DND-41 (cell line): Measurements from ENCODE around the gene SH3BP1.
A peak's percentile ranks its signal among the peaks of the same experiment; 100 is the strongest.
"Not testable (repeated sequence)": the region's sequence is repeated elsewhere in the genome, so short reads cannot be mapped to it uniquely, and the experiment has no call there.

ENCODE experiments used
- ATAC-seq: fragments of 200-7000 bp; cut with Tn5 transposase; 3 replicates; pipeline ENCODE4 v1.9.1; 2021; ENCODE audit warnings: low read depth; ENCODE audit not compliant: insufficient read depth
- DNase-seq: peaks from one replicate; pipeline ENCODE4 v3.0.0-alpha.2; 2020
- H2AFZ ChIP-seq: 2 replicates; pipeline ENCODE4 v1.6.0; 2012; ENCODE audit warnings: low read depth, low read length
- H3K27ac ChIP-seq: 2 replicates; pipeline ENCODE4 v1.5.1; 2012; ENCODE audit warnings: low read length, inconsistent platforms
- H3K27me3 ChIP-seq: fragments of 200-600 bp; sonication (generic); 2 replicates; pipeline ENCODE4 v1.6.0; 2012; ENCODE audit warnings: low read length, mild to moderate bottlenecking, inconsistent platforms; ENCODE audit not compliant: insufficient read depth, poor library complexity
- H3K36me3 ChIP-seq: 2 replicates; pipeline ENCODE4 v1.5.1; 2012; ENCODE audit warnings: low read length, inconsistent platforms; ENCODE audit not compliant: insufficient read depth
- H3K4me1 ChIP-seq: 2 replicates; pipeline ENCODE4 v1.5.1; 2012; ENCODE audit warnings: mild to moderate bottlenecking, low read length; ENCODE audit not compliant: insufficient read depth
- H3K4me2 ChIP-seq: 2 replicates; pipeline ENCODE4 v1.6.0; 2012; ENCODE audit warnings: mild to moderate bottlenecking, moderate library complexity, low read length, inconsistent platforms; ENCODE audit not compliant: insufficient read depth
- H3K4me3 ChIP-seq, 2 experiments: fragments of 200-600 bp in 1 of 2; shearing (Covaris generic) in 1 of 2; 2 replicates each; pipeline ENCODE4 v1.5.1; 2012 to 2016; ENCODE audit warnings: inconsistent platforms in 2 of 2, low read length in 2 of 2, mild to moderate bottlenecking in 2 of 2, low read depth in 1 of 2, moderate library complexity in 1 of 2
- H3K79me2 ChIP-seq: 2 replicates; pipeline ENCODE4 v1.6.0; 2012; ENCODE audit warnings: low read length, inconsistent platforms; ENCODE audit not compliant: insufficient read depth
- H3K9ac ChIP-seq: 2 replicates; pipeline ENCODE4 v1.6.0; 2012; ENCODE audit warnings: low read depth, mild to moderate bottlenecking, inconsistent platforms, low read length, moderate library complexity
- H3K9me3 ChIP-seq: 2 replicates; pipeline ENCODE4 v1.5.1; 2012; ENCODE audit warnings: low read length, moderate library complexity, mild to moderate bottlenecking, inconsistent platforms; ENCODE audit not compliant: insufficient read depth, severe bottlenecking
- H4K20me1 ChIP-seq: 2 replicates; pipeline ENCODE4 v1.6.0; 2012; ENCODE audit warnings: low read length; ENCODE audit not compliant: insufficient read depth
- CTCF ChIP-seq: IDR thresholded peaks from 2 replicates; pipeline ENCODE4 v1.5.1; 2012; ENCODE audit warnings: borderline replicate concordance, low read length, moderate library complexity, mild to moderate bottlenecking; ENCODE audit not compliant: poor library complexity, severe bottlenecking; ENCODE audit errors: extremely low read depth
- EZH2 ChIP-seq: IDR thresholded peaks from 3 replicates; pipeline ENCODE4 v1.6.1; 2012; ENCODE audit warnings: borderline replicate concordance, low read depth, mild to moderate bottlenecking, moderate library complexity, low read length, inconsistent platforms; ENCODE audit not compliant: severe bottlenecking

The SH3BP1 gene

GRCh38 chr22:37601540-37602442 is 37.7 kb upstream of the SH3BP1 start:
- Histone ChIP-seq H3K9ac (no peak overlapping the region), H3K4me1 (peaks cover 16% of the 10 kb centered on the region), H3K4me2 (no peak overlapping the region), H3K4me3 (no peak overlapping the region), H2AFZ (no peak overlapping the region), H3K36me3 (no peaks in the 10 kb centered on the region), H3K79me2 (no peaks in the 10 kb centered on the region), H4K20me1 (no peaks in the 10 kb centered on the region), H3K27ac (no peak overlapping the region), H3K9me3 (no peaks in the 10 kb centered on the region), H3K27me3 (no peaks in the 10 kb centered on the region)
- DNase-seq, result no peak
- TF ChIP-seq CTCF (no peak), EZH2 (no peak)
- no peak for ATAC-seq

- not testable (repeated sequence) for H3K9me3 ChIP-seq, H3K4me3 ChIP-seq, H4K20me1 ChIP-seq, H3K4me2 ChIP-seq, DNase-seq, H3K27ac ChIP-seq, H3K36me3 ChIP-seq, ATAC-seq, H3K27me3 ChIP-seq, H2AFZ ChIP-seq, H3K9ac ChIP-seq, H3K79me2 ChIP-seq
- peaks cover 23% of the 10 kb centered on the region for H3K4me1 ChIP-seq
Measured at GRCh38 chr22:37602546-37603277, 36.8 kb upstream of the SH3BP1 start.

- H2AFZ ChIP-seq, result no peak overlapping the region
- no peak for DNase-seq
- H3K4me1 ChIP-seq, result peaks cover 30% of the 10 kb centered on the region
- TF ChIP-seq EZH2 (no peak), CTCF (no peak)
- ATAC-seq, result no peak
- H3K9me3 ChIP-seq, result no peaks in the 10 kb centered on the region
- H3K4me2 ChIP-seq, result no peak overlapping the region
- no peak overlapping the region for H3K9ac ChIP-seq
- peaks cover 3% of the 10 kb centered on the region for H3K79me2 ChIP-seq
- H3K4me3 ChIP-seq, result no peak overlapping the region
- no peaks in the 10 kb centered on the region; the same call in 1 of the 2 replicates for H3K36me3 ChIP-seq
- no peaks in the 10 kb centered on the region for H3K27me3 ChIP-seq
- no peak overlapping the region for H3K27ac ChIP-seq
- no peaks in the 10 kb centered on the region for H4K20me1 ChIP-seq
Measured at GRCh38 chr22:37604074-37604473, 35.4 kb upstream of the SH3BP1 start.

- Histone ChIP-seq H3K27ac (no peak overlapping the region), H2AFZ (peak overlapping the region; percentile 16; the same call in 1 of the 2 replicates), H3K4me2 (peak overlapping the region; percentile 37)
Measured at GRCh38 chr22:37604875-37605274, 34.6 kb upstream of the SH3BP1 start.

More at GRCh38 chr22:37604875-37605274, 34.6 kb upstream of the SH3BP1 start:
- DNase-seq (peak; percentile 79), ATAC-seq (peak; percentile 60)
- H3K4me3 ChIP-seq, result no peak overlapping the region
- peaks cover 37% of the 10 kb centered on the region for H3K4me1 ChIP-seq
- H3K9me3 ChIP-seq, result no peaks in the 10 kb centered on the region
- no peaks in the 10 kb centered on the region for H3K27me3 ChIP-seq
- no peaks in the 10 kb centered on the region; the same call in 1 of the 2 replicates for H3K36me3 ChIP-seq
- H4K20me1 ChIP-seq, result peaks cover 5% of the 10 kb centered on the region; the same call in 1 of the 2 replicates
- no peak overlapping the region for H3K9ac ChIP-seq
- TF ChIP-seq EZH2, result no peak
- no peak for TF ChIP-seq CTCF
- peaks cover 11% of the 10 kb centered on the region for H3K79me2 ChIP-seq
